HG02840 (cell line): ENCODE results near the gene CATSPERD.

Experiments
- ATAC-seq: cut with Tn5 transposase; IDR thresholded peaks from one replicate; pipeline ENCODE4 v1.9.1; 2021; ENCODE audit warnings: mild to moderate bottlenecking, moderate library complexity, moderate number of reproducible peaks; ENCODE audit not compliant: unreplicated experiment, low FRiP score

CATSPERD gene

GRCh38 chr19:5719961-5720790 lies at the start of gene CATSPERD, which contains the start of gene LONP1:
CATSPERD (plus strand) TSS chr19:5720637; CDS start chr19:5720738, 101 bp downstream.
LONP1 (minus strand) TSS chr19:5720146; CDS start chr19:5720132, 14 bp downstream.
- ATAC-seq = peak; percentile 87

GRCh38 chr19:5671600-5671999 lies 48.8 kb upstream of the CATSPERD start:
- no peak for ATAC-seq

- ATAC-seq = no peak
Measured at GRCh38 chr19:5672708-5673459, 47.6 kb upstream of the CATSPERD start.

GRCh38 chr19:5673752-5674151 lies 46.7 kb upstream of the CATSPERD start:
- ATAC-seq = no peak

- ATAC-seq = no peak
Measured at GRCh38 chr19:5674714-5675113, 45.7 kb upstream of the CATSPERD start.

- no peak for ATAC-seq
Measured at GRCh38 chr19:5676105-5676771, 44.2 kb upstream of the CATSPERD start.

GRCh38 chr19:5676772-5677105 lies 43.7 kb upstream of the CATSPERD start:
- no peak for ATAC-seq

GRCh38 chr19:5677136-5677535 lies 43.3 kb upstream of the CATSPERD start:
- ATAC-seq = no peak

GRCh38 chr19:5677580-5677979 lies 42.9 kb upstream of the CATSPERD start:
- no peak for ATAC-seq

GRCh38 chr19:5678071-5678718 lies 42.2 kb upstream of the CATSPERD start:
- no peak for ATAC-seq

- ATAC-seq = no peak
Measured at GRCh38 chr19:5679289-5680083, 41.0 kb upstream of the CATSPERD start.

GRCh38 chr19:5680084-5680436 lies 40.4 kb upstream of the CATSPERD start:
- ATAC-seq = peak; percentile 4

GRCh38 chr19:5680437-5681368 lies 39.7 kb upstream of the CATSPERD start, which contains the start of the genes HSD11B1L and MICOS13:
HSD11B1L (plus strand) TSS chr19:5681027; CDS start chr19:5684833, 3,806 bp downstream.
MICOS13 (minus strand) TSS chr19:5680516; CDS start chr19:5680486, 30 bp downstream.
- peak; percentile 78 for ATAC-seq

GRCh38 chr19:5681391-5682106 lies 38.9 kb upstream of the CATSPERD start:
- no peak for ATAC-seq

GRCh38 chr19:5682107-5682482 lies 38.3 kb upstream of the CATSPERD start:
- ATAC-seq = no peak

GRCh38 chr19:5683177-5683886 lies 37.1 kb upstream of the CATSPERD start:
- no peak for ATAC-seq

- ATAC-seq = no peak
Measured at GRCh38 chr19:5684694-5685430, 35.6 kb upstream of the CATSPERD start.
